HepG2 (cell line): Measurements from ENCODE around the gene APPBP2. TPM values are rescaled to one million over a fixed set of nuclear protein-coding genes. Genes with fewer than 3 reads are reported as not detected.

ENCODE experiments used
- BHLHE40 ChIP-seq: IDR thresholded peaks from 2 replicates; pipeline ENCODE4 v1.6.1; 2011; ENCODE audit warnings: low read length, improper control_type of control experiment
- CBFB ChIP-seq: sonication (generic); formaldehyde crosslinking; IDR thresholded peaks from 2 replicates; pipeline ENCODE4 v1.4.0; 2020; ENCODE audit warnings: missing genetic modification reagents
- CHCHD3 ChIP-seq: sonication (generic); formaldehyde crosslinking; IDR thresholded peaks from 2 replicates; pipeline ENCODE4 v1.8.0; 2022; ENCODE audit warnings: mild to moderate bottlenecking, missing genetic modification reagents, moderate library complexity
- DBP ChIP-seq: sonication (generic); formaldehyde crosslinking; IDR thresholded peaks from 2 replicates; pipeline ENCODE4 v1.4.0; 2020; ENCODE audit warnings: missing genetic modification reagents; ENCODE audit errors: not compliant biosample characterization
- GRHL1 ChIP-seq: sonication (generic); formaldehyde crosslinking; conservative IDR thresholded peaks from 2 replicates; pipeline ENCODE4 v1.8.0; 2022; ENCODE audit warnings: missing genetic modification reagents
- HNRNPLL ChIP-seq: fragments of 200-400 bp; formaldehyde crosslinking; IDR thresholded peaks from 2 replicates; pipeline ENCODE4 v1.6.1; 2017; ENCODE audit warnings: mild to moderate bottlenecking, low read depth, low read length; ENCODE audit not compliant: poor library complexity, severe bottlenecking
- JARID2 ChIP-seq: sonication (generic); formaldehyde crosslinking; IDR thresholded peaks from 2 replicates; pipeline ENCODE4 v1.8.1; 2023; ENCODE audit warnings: missing genetic modification reagents, inconsistent platforms; ENCODE audit not compliant: insufficient replicate concordance
- MLX ChIP-seq: IDR thresholded peaks from 2 replicates; pipeline ENCODE4 v1.6.1; 2016
- MLXIP ChIP-seq: sonication (generic); formaldehyde crosslinking; IDR thresholded peaks from 2 replicates; pipeline ENCODE4 v1.9.0; 2021; ENCODE audit warnings: missing genetic modification reagents, borderline replicate concordance
- SALL2 ChIP-seq: sonication (generic); formaldehyde crosslinking; IDR thresholded peaks from 2 replicates; pipeline ENCODE4 v1.8.1; 2023; ENCODE audit warnings: mild to moderate bottlenecking, missing genetic modification reagents, inconsistent platforms
- SP140L ChIP-seq: sonication (generic); formaldehyde crosslinking; IDR thresholded peaks from 2 replicates; pipeline ENCODE4 v1.4.0; 2020; ENCODE audit warnings: missing genetic modification reagents, borderline replicate concordance
- U2AF2 ChIP-seq: fragments of 200-400 bp; formaldehyde crosslinking; IDR thresholded peaks from 2 replicates; pipeline ENCODE4 v1.6.1; 2017; ENCODE audit warnings: low read depth, mild to moderate bottlenecking, low read length
- ZBTB8A ChIP-seq: sonication (generic); formaldehyde crosslinking; IDR thresholded peaks from 2 replicates; pipeline ENCODE4 v1.4.0; 2020; ENCODE audit warnings: mild to moderate bottlenecking, low read depth, missing genetic modification reagents, borderline replicate concordance
- ZFP62 ChIP-seq: sonication (generic); formaldehyde crosslinking; IDR thresholded peaks from 2 replicates; pipeline ENCODE4 v1.4.0; 2020; ENCODE audit warnings: missing genetic modification reagents
- ZNF326 ChIP-seq: sonication (generic); formaldehyde crosslinking; IDR thresholded peaks from 2 replicates; pipeline ENCODE4 v1.4.0; 2020; ENCODE audit warnings: missing genetic modification reagents, borderline replicate concordance
- ZNF503 ChIP-seq: sonication (generic); formaldehyde crosslinking; IDR thresholded peaks from 2 replicates; pipeline ENCODE4 v1.4.0; 2020; ENCODE audit warnings: missing genetic modification reagents
- ZNF615 ChIP-seq: sonication (generic); formaldehyde crosslinking; IDR thresholded peaks from 2 replicates; pipeline ENCODE4 v1.5.0; 2020; ENCODE audit warnings: mild to moderate bottlenecking, missing genetic modification reagents, borderline replicate concordance
- ZSCAN31 ChIP-seq: sonication (generic); formaldehyde crosslinking; IDR thresholded peaks from 2 replicates; pipeline ENCODE4 v1.5.0; 2020; ENCODE audit warnings: low read depth, mild to moderate bottlenecking, missing genetic modification reagents
- polyA plus RNA-seq, 8 experiments: library from polyadenylated mRNA; depleted of rRNA in 3 of 8; stranded (reverse) in 7 of 8; unstranded in 1 of 8; fragments of >200 nt; fragmentation: Illumina TruSeq in 4 of 8; extraction: Trizol in 4 of 8; gene quantifications; 2 replicates each; pipeline versions ENCODE4 v1.2.1 to v1.2.3, GENCODE V29; 2011 to 2016; ENCODE audit warnings: low read depth in 4 of 8, missing spikeins in 1 of 8, mixed read lengths in 1 of 8; ENCODE audit not compliant: insufficient read depth in 1 of 8
- total RNA-seq, 5 experiments: library from RNA; depleted of rRNA; stranded (reverse); fragments of >200 nt; fragmentation: Illumina TruSeq; extraction: Trizol; gene quantifications; 2 replicates each; pipeline ENCODE4 v1.2.3, GENCODE V29; 2016; ENCODE audit warnings: low read depth in 1 of 5

Gene APPBP2
- total and polyA plus RNA-seq, 2 of the 13 experiments (the other 11 are each of a cell fraction or from before 2014, with no cell fraction given), result 17.5 to 45.8 TPM

GRCh38 chr17:60525685-60526514 lies at the start of gene APPBP2 (continued):
- peak; percentile 61; the same call in 1 of the 2 replicates for TF ChIP-seq ZNF503 (CRISPR knock-in tag)
- peak; percentile 75 for TF ChIP-seq DBP
- TF ChIP-seq SALL2 (CRISPR knock-in tag), result peak; percentile 40
- TF ChIP-seq ZFP62 (CRISPR knock-in tag), result no peak
- TF ChIP-seq U2AF2, result no peak
- TF ChIP-seq CBFB (CRISPR knock-in tag), result peak; percentile 76
- no peak for TF ChIP-seq CHCHD3 (CRISPR knock-in tag)
- no peak for TF ChIP-seq ZNF326 (CRISPR knock-in tag)
- no peak for TF ChIP-seq GRHL1 (CRISPR knock-in tag)
- peak; percentile 76; the same call in 1 of the 2 replicates for TF ChIP-seq SP140L (CRISPR knock-in tag)
- peak; percentile 91 for TF ChIP-seq JARID2
- no peak; the same call in 1 of the 2 replicates for TF ChIP-seq MLXIP (CRISPR knock-in tag)
- TF ChIP-seq ZNF615 (CRISPR knock-in tag), result no peak
- TF ChIP-seq BHLHE40, result 0 out of 2 replicates have a peak, but pooled peaks have one; percentile 8
- TF ChIP-seq ZSCAN31 (CRISPR knock-in tag), result peak; percentile 94
- no peak for TF ChIP-seq ZBTB8A
- TF ChIP-seq MLX (CRISPR knock-in tag), result 0 out of 2 replicates have a peak, but pooled peaks have one; percentile 54
- TF ChIP-seq HNRNPLL, result peak; percentile 95
